Measurements from ENCODE around the gene STPG4. TPM values are rescaled to one million over a fixed set of nuclear protein-coding genes. Genes with fewer than 3 reads are reported as not detected.
"Not testable (repeated sequence)": the region's sequence is repeated elsewhere in the genome, so short reads cannot be mapped to it uniquely, and the experiment has no call there.

Gene STPG4
- total RNA-seq, 1 donor from 2014 or later = not detected

DNA sequence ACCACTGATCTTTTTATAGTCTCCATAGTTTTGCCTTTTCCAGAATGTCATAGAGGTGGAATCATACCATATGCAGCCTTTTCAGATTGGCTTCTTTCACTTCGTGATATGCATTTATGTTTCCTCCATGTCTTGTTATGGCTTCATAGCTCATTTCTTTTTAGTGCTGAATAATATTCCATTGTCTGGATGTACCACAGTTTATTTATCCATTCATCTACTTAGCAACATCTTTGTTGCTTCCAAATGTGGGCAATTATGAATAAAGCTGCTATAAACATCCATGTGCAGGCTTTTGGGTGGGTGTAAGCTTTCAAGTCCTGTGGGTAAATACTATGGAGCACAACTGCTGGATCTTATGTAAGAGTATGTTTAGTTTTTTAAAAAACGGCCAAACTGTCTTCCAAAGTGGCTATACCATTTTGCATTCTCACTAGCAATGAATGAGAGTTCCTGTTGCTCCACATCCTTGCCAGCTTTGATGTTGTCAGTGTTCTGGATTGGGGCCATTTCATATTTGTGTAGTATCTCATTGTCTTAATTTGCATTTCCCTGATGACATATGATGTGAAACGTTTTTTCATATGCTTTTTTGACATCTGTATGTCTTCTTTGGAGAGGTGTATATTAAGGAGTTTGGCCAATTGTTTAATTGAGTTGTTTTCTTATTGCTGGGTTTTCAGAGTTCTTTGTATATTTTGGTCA lies 20.6 kb downstream of the STPG4 start:
- Histone ChIP-seq H3K27ac (ENCODE audit: low read depth, low read length) (no peak overlapping the region), H3K9me3 (ENCODE audit: control insufficient read depth in 3 of 3, low read length in 3 of 3) (no peaks in the 10 kb centered on the region), H3K27me3 (ENCODE audit: control insufficient read depth in 3 of 3, insufficient read depth in 3 of 3, low read length in 3 of 3) (no peaks in the 10 kb centered on the region), H3K4me3 (ENCODE audit: low read length in 3 of 3) (no peak overlapping the region), H3K9ac (ENCODE audit: low read depth in 1 of 3, low read length in 3 of 3) (no peak overlapping the region), H3K36me3 (ENCODE audit: control insufficient read depth in 3 of 3, insufficient read depth in 3 of 3, low read length in 3 of 3) (no peaks in the 10 kb centered on the region), H3K4me1 (ENCODE audit: control insufficient read depth in 3 of 3, insufficient read depth in 3 of 3, low read length in 3 of 3) (peaks cover 1 to 2% (median 2%) of the 10 kb centered on the region in 3 donors)

- H3K9me3 ChIP-seq (ENCODE audit: control insufficient read depth in 3 of 3, low read length in 3 of 3) = no peaks in the 10 kb centered on the region
- H3K9ac ChIP-seq (ENCODE audit: low read depth in 1 of 3, low read length in 3 of 3) = no peak overlapping the region
- H3K4me3 ChIP-seq (ENCODE audit: low read length in 3 of 3) = no peak overlapping the region
- peaks cover 5 to 11% (median 7%) of the 10 kb centered on the region in 3 donors for H3K4me1 ChIP-seq (ENCODE audit: control insufficient read depth in 3 of 3, insufficient read depth in 3 of 3, low read length in 3 of 3)
- no peak overlapping the region for H3K27ac ChIP-seq (ENCODE audit: low read depth, low read length)
- H3K36me3 ChIP-seq (ENCODE audit: control insufficient read depth in 3 of 3, insufficient read depth in 3 of 3, low read length in 3 of 3) = no peaks in the 10 kb centered on the region
- no peaks in the 10 kb centered on the region for H3K27me3 ChIP-seq (ENCODE audit: control insufficient read depth in 3 of 3, insufficient read depth in 3 of 3, low read length in 3 of 3)
Measured at GRCh38 chr2:47133046-47133445, 22.1 kb downstream of the STPG4 start.

DNA sequence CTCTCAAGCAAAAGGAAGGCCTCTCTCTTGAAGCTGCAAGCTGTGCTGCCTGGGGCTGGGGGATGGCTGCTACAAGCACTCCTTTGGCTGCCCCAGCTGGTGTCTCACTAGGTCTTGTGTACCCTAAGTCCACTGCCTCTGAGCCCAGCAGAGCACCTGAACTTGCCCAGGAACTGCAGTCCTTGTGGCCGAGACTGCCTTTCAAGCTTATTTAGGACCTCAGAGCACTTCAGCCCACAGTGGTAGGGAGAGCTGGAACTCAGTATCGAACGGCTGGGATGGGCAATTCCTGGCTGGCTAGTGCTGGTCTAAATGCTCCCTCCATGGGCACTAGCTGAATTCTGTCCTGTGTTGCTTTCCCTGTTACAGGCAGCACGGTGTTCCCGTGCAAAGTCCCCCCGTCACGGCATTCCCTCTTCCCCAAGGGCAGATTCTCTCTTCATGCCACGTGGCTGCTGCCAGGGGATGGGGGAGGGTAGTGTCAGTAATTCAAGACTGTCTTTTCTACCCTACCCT lies 25.9 kb downstream of the STPG4 start:
- Histone ChIP-seq H3K9me3 (ENCODE audit: control insufficient read depth in 3 of 3, low read length in 3 of 3) (no peaks in the 10 kb centered on the region), H3K36me3 (ENCODE audit: control insufficient read depth in 3 of 3, insufficient read depth in 3 of 3, low read length in 3 of 3) (no peaks in the 10 kb centered on the region), H3K4me3 (ENCODE audit: low read length in 3 of 3) (peak overlapping the region in 1 of 3 donors; percentile 49), H3K27me3 (ENCODE audit: control insufficient read depth in 3 of 3, insufficient read depth in 3 of 3, low read length in 3 of 3) (no peaks in the 10 kb centered on the region), H3K27ac (ENCODE audit: low read depth, low read length) (no peak overlapping the region), H3K4me1 (ENCODE audit: control insufficient read depth in 3 of 3, insufficient read depth in 3 of 3, low read length in 3 of 3) (peaks cover 5 to 11% (median 7%) of the 10 kb centered on the region in 3 donors), H3K9ac (ENCODE audit: low read depth in 1 of 3, low read length in 3 of 3) (peak overlapping the region in 1 of 3 donors; percentile 68)

- H3K36me3 ChIP-seq (ENCODE audit: control insufficient read depth in 3 of 3, insufficient read depth in 3 of 3, low read length in 3 of 3) = no peaks in the 10 kb centered on the region
- H3K27ac ChIP-seq (ENCODE audit: low read depth, low read length) = no peak overlapping the region
- no peaks in the 10 kb centered on the region for H3K9me3 ChIP-seq (ENCODE audit: control insufficient read depth in 3 of 3, low read length in 3 of 3)
- peak overlapping the region in 1 of 3 donors; percentile 68 for H3K9ac ChIP-seq (ENCODE audit: low read depth in 1 of 3, low read length in 3 of 3)
- H3K4me3 ChIP-seq (ENCODE audit: low read length in 3 of 3) = no peak overlapping the region
- H3K4me1 ChIP-seq (ENCODE audit: control insufficient read depth in 3 of 3, insufficient read depth in 3 of 3, low read length in 3 of 3) = peaks cover 5 to 11% (median 7%) of the 10 kb centered on the region in 3 donors
- H3K27me3 ChIP-seq (ENCODE audit: control insufficient read depth in 3 of 3, insufficient read depth in 3 of 3, low read length in 3 of 3) = no peaks in the 10 kb centered on the region
Measured at GRCh38 chr2:47128705-47129104, 26.4 kb downstream of the STPG4 start.

- H3K27ac ChIP-seq (ENCODE audit: low read depth, low read length) = no peak overlapping the region
- no peaks in the 10 kb centered on the region for H3K9me3 ChIP-seq (ENCODE audit: control insufficient read depth in 3 of 3, low read length in 3 of 3)
- H3K4me3 ChIP-seq (ENCODE audit: low read length in 3 of 3) = no peak overlapping the region
- no peaks in the 10 kb centered on the region for H3K36me3 ChIP-seq (ENCODE audit: control insufficient read depth in 3 of 3, insufficient read depth in 3 of 3, low read length in 3 of 3)
- peaks cover 5 to 11% (median 7%) of the 10 kb centered on the region in 3 donors for H3K4me1 ChIP-seq (ENCODE audit: control insufficient read depth in 3 of 3, insufficient read depth in 3 of 3, low read length in 3 of 3)
- H3K27me3 ChIP-seq (ENCODE audit: control insufficient read depth in 3 of 3, insufficient read depth in 3 of 3, low read length in 3 of 3) = no peaks in the 10 kb centered on the region
- no peak overlapping the region for H3K9ac ChIP-seq (ENCODE audit: low read depth in 1 of 3, low read length in 3 of 3)
Measured at GRCh38 chr2:47127862-47128543, 27.1 kb downstream of the STPG4 start.

DNA sequence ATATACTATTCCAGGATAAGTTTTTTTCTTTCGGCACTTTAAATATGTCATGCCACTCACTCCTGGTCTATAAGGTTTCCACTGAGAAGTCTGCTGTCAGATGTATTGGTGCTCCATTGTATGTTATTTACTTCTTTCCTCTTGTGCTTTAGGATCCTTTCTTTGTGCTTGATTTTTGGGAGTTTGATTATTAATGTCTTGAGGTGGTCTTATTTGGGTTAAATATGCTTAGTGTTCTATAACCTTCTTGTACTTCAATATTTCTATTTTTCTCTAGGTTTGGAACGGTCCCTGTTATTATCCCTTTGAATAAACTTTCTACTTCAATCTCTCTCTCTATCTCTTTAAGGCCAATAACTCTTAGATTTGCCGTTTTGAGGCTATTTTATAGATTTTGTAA lies 28.3 kb downstream of the STPG4 start:
- Histone ChIP-seq H3K9me3 (ENCODE audit: control insufficient read depth in 3 of 3, low read length in 3 of 3) (no peaks in the 10 kb centered on the region), H3K27me3 (ENCODE audit: control insufficient read depth in 3 of 3, insufficient read depth in 3 of 3, low read length in 3 of 3) (no peaks in the 10 kb centered on the region), H3K36me3 (ENCODE audit: control insufficient read depth in 3 of 3, insufficient read depth in 3 of 3, low read length in 3 of 3) (no peaks in the 10 kb centered on the region), H3K9ac (ENCODE audit: low read depth in 1 of 3, low read length in 3 of 3) (no peak overlapping the region), H3K27ac (ENCODE audit: low read depth, low read length) (no peak overlapping the region), H3K4me1 (ENCODE audit: control insufficient read depth in 3 of 3, insufficient read depth in 3 of 3, low read length in 3 of 3) (peaks cover 5 to 11% (median 7%) of the 10 kb centered on the region in 3 donors), H3K4me3 (ENCODE audit: low read length in 3 of 3) (no peak overlapping the region)

DNA sequence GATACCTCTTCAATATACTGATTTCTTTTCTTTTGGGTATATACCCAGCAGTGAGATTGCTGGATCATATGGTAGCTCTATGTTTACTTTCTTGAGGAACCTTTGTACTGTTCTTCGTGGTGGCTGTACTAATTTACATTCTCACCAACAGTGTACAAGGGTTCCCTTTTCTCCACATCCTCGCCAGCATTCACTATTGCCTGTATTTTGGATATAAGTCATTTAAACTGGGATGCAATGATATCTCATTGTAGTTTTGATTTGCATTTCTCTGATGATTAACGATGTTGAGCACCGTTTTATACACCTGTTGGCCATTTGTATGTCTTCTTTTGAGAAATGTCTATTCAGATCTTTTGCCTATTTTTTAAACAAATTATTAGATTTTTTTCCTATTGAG lies 30.4 kb downstream of the STPG4 start:
- H3K4me3 ChIP-seq (ENCODE audit: low read length in 3 of 3); H3K36me3 ChIP-seq (ENCODE audit: control insufficient read depth in 3 of 3, insufficient read depth in 3 of 3, low read length in 3 of 3); H3K27me3 ChIP-seq (ENCODE audit: control insufficient read depth in 3 of 3, insufficient read depth in 3 of 3, low read length in 3 of 3); H3K27ac ChIP-seq (ENCODE audit: low read depth, low read length); H3K9me3 ChIP-seq (ENCODE audit: control insufficient read depth in 3 of 3, low read length in 3 of 3); H3K9ac ChIP-seq (ENCODE audit: low read depth in 1 of 3, low read length in 3 of 3): not testable (repeated sequence)
- H3K4me1 ChIP-seq (ENCODE audit: control insufficient read depth in 3 of 3, insufficient read depth in 3 of 3, low read length in 3 of 3) = peaks cover 5 to 11% (median 7%) of the 10 kb centered on the region in 3 donors

DNA sequence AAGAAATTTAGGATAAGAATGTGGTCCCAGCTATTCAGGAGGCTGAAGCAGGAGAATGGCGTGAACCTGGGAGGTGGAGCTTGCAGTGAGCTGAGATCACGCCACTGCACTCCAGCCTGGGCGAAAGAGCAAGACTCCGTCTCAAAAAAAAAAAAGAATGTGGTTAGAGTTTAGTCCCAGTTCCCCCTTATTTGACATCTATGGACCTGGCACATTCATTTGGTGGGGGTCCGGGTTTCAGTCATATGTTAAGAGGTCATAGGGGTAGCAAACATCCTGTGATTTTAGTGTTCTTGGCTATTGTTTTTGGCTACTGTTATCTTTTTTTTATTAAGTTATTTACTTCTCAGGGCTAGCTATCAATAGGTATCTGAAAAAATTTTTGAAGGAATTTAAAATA lies 34.7 kb downstream of the STPG4 start:
- H3K4me3 ChIP-seq (ENCODE audit: low read length in 3 of 3); H3K36me3 ChIP-seq (ENCODE audit: control insufficient read depth in 3 of 3, insufficient read depth in 3 of 3, low read length in 3 of 3); H3K27me3 ChIP-seq (ENCODE audit: control insufficient read depth in 3 of 3, insufficient read depth in 3 of 3, low read length in 3 of 3); H3K27ac ChIP-seq (ENCODE audit: low read depth, low read length); H3K9ac ChIP-seq (ENCODE audit: low read depth in 1 of 3, low read length in 3 of 3); H3K4me1 ChIP-seq (ENCODE audit: control insufficient read depth in 3 of 3, insufficient read depth in 3 of 3, low read length in 3 of 3); H3K9me3 ChIP-seq (ENCODE audit: control insufficient read depth in 3 of 3, low read length in 3 of 3): not testable (repeated sequence)

DNA sequence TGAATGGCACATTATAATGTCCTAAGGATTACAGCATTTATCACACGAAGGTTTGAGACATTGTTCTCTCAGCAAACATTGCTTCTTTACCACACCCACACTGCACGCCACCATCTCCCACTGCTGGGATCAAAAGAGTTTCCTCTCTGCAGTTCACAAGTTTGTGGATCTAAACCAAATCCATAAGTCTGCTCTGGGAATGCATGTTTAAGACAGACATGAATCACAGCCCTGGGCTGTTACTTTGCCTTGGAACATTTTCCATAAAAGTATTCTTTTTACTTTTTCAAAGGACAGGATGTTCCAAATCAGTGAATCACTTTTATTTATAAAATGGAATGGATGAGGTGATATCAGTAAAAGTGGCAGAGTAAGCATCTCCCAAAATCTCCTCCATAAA lies 36.1 kb downstream of the STPG4 start:
- Histone ChIP-seq H3K4me1 (ENCODE audit: control insufficient read depth in 3 of 3, insufficient read depth in 3 of 3, low read length in 3 of 3) (no peaks in the 10 kb centered on the region), H3K4me3 (ENCODE audit: low read length in 3 of 3) (no peak overlapping the region), H3K9me3 (ENCODE audit: control insufficient read depth in 3 of 3, low read length in 3 of 3) (no peaks in the 10 kb centered on the region), H3K27me3 (ENCODE audit: control insufficient read depth in 3 of 3, insufficient read depth in 3 of 3, low read length in 3 of 3) (no peaks in the 10 kb centered on the region), H3K27ac (ENCODE audit: low read depth, low read length) (no peak overlapping the region), H3K36me3 (ENCODE audit: control insufficient read depth in 3 of 3, insufficient read depth in 3 of 3, low read length in 3 of 3) (no peaks in the 10 kb centered on the region), H3K9ac (ENCODE audit: low read depth in 1 of 3, low read length in 3 of 3) (no peak overlapping the region)

- no peaks in the 10 kb centered on the region for H3K27me3 ChIP-seq (ENCODE audit: control insufficient read depth in 3 of 3, insufficient read depth in 3 of 3, low read length in 3 of 3)
- H3K9ac ChIP-seq (ENCODE audit: low read depth in 1 of 3, low read length in 3 of 3) = no peak overlapping the region
- no peaks in the 10 kb centered on the region for H3K9me3 ChIP-seq (ENCODE audit: control insufficient read depth in 3 of 3, low read length in 3 of 3)
- H3K27ac ChIP-seq (ENCODE audit: low read depth, low read length) = no peak overlapping the region
- H3K4me3 ChIP-seq (ENCODE audit: low read length in 3 of 3) = no peak overlapping the region
- no peaks in the 10 kb centered on the region for H3K4me1 ChIP-seq (ENCODE audit: control insufficient read depth in 3 of 3, insufficient read depth in 3 of 3, low read length in 3 of 3)
- H3K36me3 ChIP-seq (ENCODE audit: control insufficient read depth in 3 of 3, insufficient read depth in 3 of 3, low read length in 3 of 3) = no peaks in the 10 kb centered on the region
Measured at GRCh38 chr2:47118581-47118980, 36.5 kb downstream of the STPG4 start.
